Measurements from ENCODE around the gene ELL. TPM values are rescaled to one million over a fixed set of nuclear protein-coding genes. Genes with fewer than 3 reads are reported as not detected.

Gene ELL
- total and polyA plus RNA-seq, 7 donors = 6.2 to 20.2 (median 11.5) TPM

DNA sequence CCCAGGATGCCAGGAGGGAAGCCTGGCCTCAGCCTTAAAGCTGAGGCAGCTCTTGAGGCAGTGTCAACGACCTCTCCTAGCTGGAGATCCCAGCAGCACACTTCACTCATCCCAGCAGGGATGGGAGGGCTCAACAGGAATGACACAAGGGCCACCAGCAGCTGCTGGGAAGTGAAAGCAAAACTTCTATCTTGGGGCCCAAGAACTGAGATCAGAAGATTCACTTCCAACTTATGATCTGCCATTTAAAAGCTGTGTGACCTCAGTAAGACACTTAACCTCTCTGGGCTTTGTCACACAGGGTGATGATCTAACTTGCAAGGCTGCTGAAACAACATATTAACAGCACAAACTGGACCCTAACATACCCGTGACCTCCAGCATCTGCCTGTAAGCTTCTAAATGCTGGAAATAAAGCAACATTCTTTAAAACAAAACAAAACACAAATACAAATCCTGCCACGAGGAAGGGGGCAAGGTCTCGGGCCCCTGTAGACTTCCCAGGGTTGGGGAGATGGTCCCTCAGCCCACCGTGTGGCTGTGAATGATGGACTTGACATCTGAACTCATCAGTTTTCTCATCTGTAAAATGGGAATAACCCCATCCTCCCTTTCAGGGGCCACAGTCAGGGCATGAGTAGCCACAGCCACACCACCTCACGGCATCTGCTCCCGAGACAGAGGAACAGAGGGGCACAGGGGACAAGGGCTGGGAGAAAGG is 22.7 kb downstream of the ELL start:
- WGBS, 2 donors = 81 to 83% methylated on average over 7 of the region's 7 CpGs
- Histone ChIP-seq H3K27ac (peak overlapping the region; percentile 1 to 74 (median 68)), H3K36me3 (no peaks in the 10 kb centered on the region), H3K4me3 (no peak overlapping the region), H3K27me3 (no peaks in the 10 kb centered on the region), H3K9me3 (no peaks in the 10 kb centered on the region), H3K4me1 (peaks cover 0 to 92% (median 79%) of the 10 kb centered on the region in 4 donors)
- intact Hi-C loops (cut with DNase I) = no loop called here
- DNase-seq = no peak
- no peak for TF ChIP-seq POLR2A (IDR thresholded peaks at IDR 0.05)
- no peak for TF ChIP-seq EP300 (IDR thresholded peaks at IDR 0.05)
- TF ChIP-seq, protein P1, sequence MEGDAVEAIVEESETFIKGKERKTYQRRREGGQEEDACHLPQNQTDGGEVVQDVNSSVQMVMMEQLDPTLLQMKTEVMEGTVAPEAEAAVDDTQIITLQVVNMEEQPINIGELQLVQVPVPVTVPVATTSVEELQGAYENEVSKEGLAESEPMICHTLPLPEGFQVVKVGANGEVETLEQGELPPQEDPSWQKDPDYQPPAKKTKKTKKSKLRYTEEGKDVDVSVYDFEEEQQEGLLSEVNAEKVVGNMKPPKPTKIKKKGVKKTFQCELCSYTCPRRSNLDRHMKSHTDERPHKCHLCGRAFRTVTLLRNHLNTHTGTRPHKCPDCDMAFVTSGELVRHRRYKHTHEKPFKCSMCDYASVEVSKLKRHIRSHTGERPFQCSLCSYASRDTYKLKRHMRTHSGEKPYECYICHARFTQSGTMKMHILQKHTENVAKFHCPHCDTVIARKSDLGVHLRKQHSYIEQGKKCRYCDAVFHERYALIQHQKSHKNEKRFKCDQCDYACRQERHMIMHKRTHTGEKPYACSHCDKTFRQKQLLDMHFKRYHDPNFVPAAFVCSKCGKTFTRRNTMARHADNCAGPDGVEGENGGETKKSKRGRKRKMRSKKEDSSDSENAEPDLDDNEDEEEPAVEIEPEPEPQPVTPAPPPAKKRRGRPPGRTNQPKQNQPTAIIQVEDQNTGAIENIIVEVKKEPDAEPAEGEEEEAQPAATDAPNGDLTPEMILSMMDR (IDR thresholded peaks at IDR 0.05) = no peak
- TF ChIP-seq POLR2AphosphoS5 (IDR thresholded peaks at IDR 0.05) = no peak

DNA sequence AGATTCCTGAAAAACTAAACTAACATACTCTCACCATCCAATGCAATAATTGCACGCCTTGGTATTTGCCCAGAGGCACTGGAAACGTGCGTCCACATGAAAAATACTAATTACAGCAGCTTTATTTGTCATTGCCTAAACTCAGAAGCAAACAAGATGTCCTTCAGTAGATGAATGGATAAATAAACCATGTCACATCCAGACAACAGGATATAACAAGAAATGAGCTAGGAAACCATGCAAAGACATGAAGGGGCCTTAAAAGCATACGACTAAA is 25.0 kb downstream of the ELL start:
- Histone ChIP-seq H3K4me3 (no peak overlapping the region), H3K27me3 (no peaks in the 10 kb centered on the region), H3K27ac (no peak overlapping the region), H3K4me1 (peaks cover 0 to 85% (median 67%) of the 10 kb centered on the region in 4 donors), H3K36me3 (no peaks in the 10 kb centered on the region), H3K9me3 (no peaks in the 10 kb centered on the region)
- DNase-seq = no peak
- intact Hi-C loops (cut with DNase I) = no loop called here
- 73 to 84% methylated on average over 4 of the region's 4 CpGs for WGBS, 2 donors
- TF ChIP-seq POLR2AphosphoS5 (IDR thresholded peaks at IDR 0.05) (no peak), POLR2A (IDR thresholded peaks at IDR 0.05) (no peak), EP300 (IDR thresholded peaks at IDR 0.05) (no peak)
- TF ChIP-seq, protein P1 (IDR thresholded peaks at IDR 0.05) = no peak

GRCh38 chr19:18496167-18496979 is 25.5 kb downstream of the ELL start:
- no peak overlapping the region for H3K27ac ChIP-seq
- intact Hi-C loops (cut with DNase I) = no loop called here
- no peak overlapping the region for H3K4me3 ChIP-seq
- H3K27me3 ChIP-seq = no peaks in the 10 kb centered on the region
- no peaks in the 10 kb centered on the region for H3K36me3 ChIP-seq
- TF ChIP-seq, protein P1 (IDR thresholded peaks at IDR 0.05) = no peak
- TF ChIP-seq EP300 (IDR thresholded peaks at IDR 0.05) (no peak), POLR2AphosphoS5 (IDR thresholded peaks at IDR 0.05) (no peak), POLR2A (IDR thresholded peaks at IDR 0.05) (no peak)
- 38 to 53% methylated on average over 11 of the region's 11 CpGs for WGBS, 2 donors
- DNase-seq = no peak
- H3K9me3 ChIP-seq = no peaks in the 10 kb centered on the region
- peaks cover 0 to 79% (median 62%) of the 10 kb centered on the region in 4 donors for H3K4me1 ChIP-seq

DNA sequence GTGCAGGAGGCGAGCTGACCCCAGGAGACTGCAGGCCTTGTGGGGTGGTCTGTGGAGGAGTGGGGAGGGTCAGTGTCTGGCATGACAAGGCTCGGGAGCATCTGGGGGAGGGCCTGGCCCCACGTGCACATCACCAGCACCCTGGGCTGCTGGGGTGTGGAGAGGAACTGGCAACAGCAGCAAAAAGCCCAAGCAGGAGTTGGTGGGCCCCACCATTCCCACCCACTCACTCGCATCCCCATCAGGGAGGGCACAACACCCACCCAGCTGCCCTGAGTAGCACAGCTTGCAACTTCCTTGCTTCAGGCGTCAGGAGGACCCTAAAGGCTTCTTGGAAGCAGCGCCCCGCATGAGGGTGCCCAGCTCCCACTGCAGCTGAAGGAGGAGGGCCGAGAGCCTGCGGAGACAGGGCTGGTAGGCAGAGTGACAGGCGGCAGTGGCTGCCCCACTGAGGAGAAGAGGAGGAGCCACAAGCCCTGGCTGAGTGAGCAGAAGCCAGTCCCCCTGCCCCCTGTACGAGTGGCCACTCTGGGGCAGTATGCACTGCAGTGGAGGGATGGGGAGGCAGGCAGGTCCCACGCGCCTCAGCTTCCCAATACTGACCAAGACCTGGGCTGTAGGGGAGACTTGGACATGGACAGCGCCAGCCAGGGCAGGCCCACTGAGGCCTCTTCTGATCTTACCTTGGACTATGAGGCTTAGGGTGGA is 26.5 kb downstream of the ELL start:
- H3K27ac ChIP-seq = no peak overlapping the region
- no peaks in the 10 kb centered on the region for H3K9me3 ChIP-seq
- no peaks in the 10 kb centered on the region for H3K27me3 ChIP-seq
- H3K4me3 ChIP-seq = no peak overlapping the region
- no peaks in the 10 kb centered on the region for H3K36me3 ChIP-seq
- WGBS, 2 donors = 86 to 87% methylated on average over 14 of the region's 14 CpGs
- intact Hi-C loops (cut with DNase I) = no loop called here
- TF ChIP-seq POLR2A (IDR thresholded peaks at IDR 0.05) = no peak
- TF ChIP-seq, protein P1 (IDR thresholded peaks at IDR 0.05) = no peak
- no peak for TF ChIP-seq EP300 (IDR thresholded peaks at IDR 0.05)
- no peak for TF ChIP-seq POLR2AphosphoS5 (IDR thresholded peaks at IDR 0.05)
- H3K4me1 ChIP-seq = peaks cover 0 to 69% (median 51%) of the 10 kb centered on the region in 4 donors
- DNase-seq = no peak

Measured in sigmoid colon (tissue), 7 donors.